Vagina (tissue), 2 donors: Measurements from ENCODE around the gene RASSF7.
A peak's percentile ranks its signal among the peaks of the same experiment; 100 is the strongest.

Experiments used
- POLR2A ChIP-seq, 2 donors: fragments of 450-650 bp; IDR thresholded peaks; one replicate each; pipeline ENCODE4 v1.6.1; 2017; ENCODE audit warnings: antibody characterized with exemption in 2 of 2, mild to moderate bottlenecking in 2 of 2, moderate library complexity in 2 of 2
- POLR2AphosphoS5 ChIP-seq, 2 donors: sonication (generic); formaldehyde crosslinking; IDR thresholded peaks; one replicate each; pipeline ENCODE4 v1.9.0; 2017; ENCODE audit warnings: antibody characterized with exemption in 2 of 2, mild to moderate bottlenecking in 2 of 2, low read depth in 1 of 2; ENCODE audit not compliant: insufficient read depth in 1 of 2
- TF ChIP-seq, protein P1 (sequence below), 3 experiments: fragments of 450-650 bp in 2 of 3; fragments of 200-600 bp in 1 of 3; sonication (generic) in 1 of 3; IDR thresholded peaks; one replicate each; pipeline ENCODE4 v1.5.1; 2017 to 2019; ENCODE audit warnings: antibody characterized with exemption in 3 of 3, mild to moderate bottlenecking in 2 of 3, moderate library complexity in 2 of 3

DNA sequence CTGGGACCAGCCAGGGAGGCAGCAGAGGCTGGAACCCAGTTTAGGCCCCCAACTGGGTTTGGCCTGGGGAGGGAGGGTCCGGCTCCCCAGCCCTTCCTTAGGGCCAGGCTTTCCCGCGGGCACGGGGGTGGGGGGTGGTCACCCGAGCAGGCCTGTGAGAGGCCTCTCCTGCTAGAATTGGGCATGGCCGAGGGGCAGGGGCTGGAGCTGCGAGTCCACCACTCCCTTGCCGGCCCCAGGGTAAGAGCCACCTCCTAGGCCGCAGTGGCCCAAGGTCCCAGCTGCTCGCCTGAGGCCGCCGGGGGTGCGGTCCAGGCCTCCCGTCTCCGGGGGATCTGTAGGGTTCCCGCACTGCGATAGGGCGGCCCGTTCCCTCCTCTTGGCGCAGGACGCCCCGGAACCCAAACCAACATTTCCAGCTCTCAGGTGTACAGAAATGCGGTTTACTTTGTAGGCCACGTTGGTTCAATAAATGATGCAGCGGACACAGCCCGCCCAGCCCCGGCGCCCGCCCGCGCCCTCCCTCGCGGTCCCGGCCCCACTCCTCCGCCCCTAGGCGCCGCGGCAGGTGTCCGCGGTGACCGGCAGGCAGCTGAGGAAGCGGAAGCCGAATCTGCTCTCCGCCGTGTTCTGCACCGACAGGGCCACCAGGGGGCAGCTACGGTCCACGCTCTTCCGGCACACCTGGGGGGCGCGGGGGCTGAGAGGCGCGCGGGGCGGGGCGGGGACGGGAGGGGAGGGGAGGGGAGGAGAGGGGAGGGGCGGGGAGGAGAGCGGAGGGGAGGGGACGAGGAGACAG lies 6.1 kb upstream of the RASSF7 start:
- TF ChIP-seq POLR2A (IDR thresholded peaks at IDR 0.05) (no peak), POLR2AphosphoS5 (IDR thresholded peaks at IDR 0.05; ENCODE audit: insufficient read depth in 1 of 2, low read depth in 1 of 2) (no peak)
- TF ChIP-seq, protein P1, sequence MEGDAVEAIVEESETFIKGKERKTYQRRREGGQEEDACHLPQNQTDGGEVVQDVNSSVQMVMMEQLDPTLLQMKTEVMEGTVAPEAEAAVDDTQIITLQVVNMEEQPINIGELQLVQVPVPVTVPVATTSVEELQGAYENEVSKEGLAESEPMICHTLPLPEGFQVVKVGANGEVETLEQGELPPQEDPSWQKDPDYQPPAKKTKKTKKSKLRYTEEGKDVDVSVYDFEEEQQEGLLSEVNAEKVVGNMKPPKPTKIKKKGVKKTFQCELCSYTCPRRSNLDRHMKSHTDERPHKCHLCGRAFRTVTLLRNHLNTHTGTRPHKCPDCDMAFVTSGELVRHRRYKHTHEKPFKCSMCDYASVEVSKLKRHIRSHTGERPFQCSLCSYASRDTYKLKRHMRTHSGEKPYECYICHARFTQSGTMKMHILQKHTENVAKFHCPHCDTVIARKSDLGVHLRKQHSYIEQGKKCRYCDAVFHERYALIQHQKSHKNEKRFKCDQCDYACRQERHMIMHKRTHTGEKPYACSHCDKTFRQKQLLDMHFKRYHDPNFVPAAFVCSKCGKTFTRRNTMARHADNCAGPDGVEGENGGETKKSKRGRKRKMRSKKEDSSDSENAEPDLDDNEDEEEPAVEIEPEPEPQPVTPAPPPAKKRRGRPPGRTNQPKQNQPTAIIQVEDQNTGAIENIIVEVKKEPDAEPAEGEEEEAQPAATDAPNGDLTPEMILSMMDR (IDR thresholded peaks at IDR 0.05): peak; percentile 32 to 61 (median 41)
